Tongue (tissue), 2 donors: ENCODE data around the gene TMEM132C. TPM values are rescaled to one million over a fixed set of nuclear protein-coding genes. Genes with fewer than 3 reads are reported as not detected.

ENCODE experiments used
- DNase-seq: peaks from one replicate; pipeline ENCODE4 v3.0.0-alpha.2; 2015
- total RNA-seq: library from RNA; depleted of rRNA; stranded (reverse); fragments of >200 nt; gene quantifications from one replicate; pipeline ENCODE4 v1.2.3, GENCODE V29; 2014

TMEM132C gene
- total RNA-seq, 1 donor from 2014 or later = 8.7 TPM

GRCh38 chr12:128338386-128339125 lies 71.6 kb downstream of the TMEM132C start:
- peak; percentile 59 for DNase-seq

GRCh38 chr12:128339126-128339520 lies 72.2 kb downstream of the TMEM132C start:
- no peak for DNase-seq

- DNase-seq = peak; percentile 22
Observed at GRCh38 chr12:128339631-128340030, 72.7 kb downstream of the TMEM132C start.

- DNase-seq = no peak
Observed at GRCh38 chr12:128353301-128353700, 86.3 kb downstream of the TMEM132C start.

GRCh38 chr12:128356547-128356946 lies 89.6 kb downstream of the TMEM132C start:
- DNase-seq = no peak

GRCh38 chr12:128361400-128361995 lies 94.5 kb downstream of the TMEM132C start:
- DNase-seq = peak; percentile 26

GRCh38 chr12:128365032-128365431 lies 98.1 kb downstream of the TMEM132C start:
- no peak for DNase-seq

GRCh38 chr12:128365651-128366231 lies 98.8 kb downstream of the TMEM132C start:
- peak; percentile 56 for DNase-seq

- no peak for DNase-seq
Observed at GRCh38 chr12:128367961-128368360, 101.0 kb downstream of the TMEM132C start.

GRCh38 chr12:128381541-128381940 lies 114.6 kb downstream of the TMEM132C start:
- DNase-seq = peak; percentile 74

- no peak for DNase-seq
Observed at GRCh38 chr12:128381946-128382345, 115.0 kb downstream of the TMEM132C start.

- no peak for DNase-seq
Observed at GRCh38 chr12:128382946-128383345, 116.0 kb downstream of the TMEM132C start.

GRCh38 chr12:128383357-128383937 lies 116.5 kb downstream of the TMEM132C start:
- no peak for DNase-seq

GRCh38 chr12:128385736-128386135 lies 118.8 kb downstream of the TMEM132C start:
- no peak for DNase-seq

GRCh38 chr12:128387811-128388422 lies 120.9 kb downstream of the TMEM132C start:
- peak; percentile 53 for DNase-seq

GRCh38 chr12:128388461-128389000 lies 121.6 kb downstream of the TMEM132C start:
- DNase-seq = peak; percentile 83

- no peak for DNase-seq
Observed at GRCh38 chr12:128393346-128393745, 126.4 kb downstream of the TMEM132C start.

- DNase-seq = peak; percentile 39
Observed at GRCh38 chr12:128394137-128394536, 127.2 kb downstream of the TMEM132C start.

- no peak for DNase-seq
Observed at GRCh38 chr12:128399253-128399652, 132.3 kb downstream of the TMEM132C start.

- DNase-seq = peak; percentile 69
Observed at GRCh38 chr12:128402486-128403243, 135.7 kb downstream of the TMEM132C start.

GRCh38 chr12:128408669-128409068 lies 141.7 kb downstream of the TMEM132C start:
- DNase-seq = peak; percentile 58
